AG04450 (cell line): ENCODE results near the gene CLCN2. TPM values are rescaled to one million over a fixed set of nuclear protein-coding genes. Genes with fewer than 3 reads are reported as not detected.

Experiments
- CTCF ChIA-PET: fragments of 300-600, 350-600 bp; formaldehyde crosslinking; extraction: SDS; loops from one replicate; lab custom pipeline; 2022; ENCODE audit warnings: antibody characterized with exemption, inconsistent platforms; lab: Charles Lee
- POLR2A ChIA-PET: fragments of 350-600 bp; formaldehyde crosslinking; extraction: SDS; loops from one replicate; lab custom pipeline; 2021; ENCODE audit warnings: antibody characterized with exemption, inconsistent platforms; lab: Yijun Ruan, JAX
- DNase-seq: peaks from one replicate; pipeline ENCODE4 v3.0.0-alpha.2; 2011; ENCODE audit warnings: low read depth, low spot score
- H3K27ac ChIP-seq: one replicate; pipeline ENCODE4 v1.5.1; 2012; ENCODE audit warnings: low read depth, low read length, control low read depth
- H3K27me3 ChIP-seq: one replicate; pipeline ENCODE4 v1.6.0; 2012; ENCODE audit warnings: low read length; ENCODE audit not compliant: control insufficient read depth, insufficient read depth
- H3K4me3 ChIP-seq: 2 replicates; pipeline ENCODE4 v1.5.1; 2011; ENCODE audit warnings: mild to moderate bottlenecking, low read depth, low read length, control low read depth
- H3K9me3 ChIP-seq: 2 replicates; pipeline ENCODE4 v1.5.1; 2012; ENCODE audit warnings: low read length; ENCODE audit not compliant: control insufficient read depth, insufficient read depth
- CTCF ChIP-seq: IDR thresholded peaks from 2 replicates; pipeline ENCODE4 v1.5.1; 2011; ENCODE audit warnings: low read depth, low read length, control low read depth, inconsistent platforms
- polyA plus RNA-seq: library from polyadenylated mRNA; depleted of rRNA; stranded (reverse); fragments of >200 nt; gene quantifications from 2 replicates; pipeline ENCODE4 v1.2.3, GENCODE V29; 2011

CLCN2 gene
- polyA plus RNA-seq, 1 experiment: 1.7 TPM

GRCh38 chr3:184384856-184385422, 23.5 kb upstream of the CLCN2 start:
- no peak for DNase-seq
- POLR2A ChIA-PET: no interaction called here
- Histone ChIP-seq H3K4me3 (no peak overlapping the region), H3K9me3 (no peaks in the 10 kb centered on the region; the same call in 1 of the 2 replicates), H3K27me3 (peaks cover 45% of the 10 kb centered on the region), H3K27ac (no peak overlapping the region)
- CTCF ChIA-PET: interaction anchor here (1.9 to 3.7 kb wide), 2 partner anchors 14 to 128 kb away, joined by 6 to 26 read pairs; no protein-coding TSS in a partner anchor
- no peak for TF ChIP-seq CTCF

- Histone ChIP-seq H3K27me3 (peaks cover 43% of the 10 kb centered on the region), H3K4me3 (no peak overlapping the region), H3K27ac (no peak overlapping the region), H3K9me3 (no peaks in the 10 kb centered on the region; the same call in 1 of the 2 replicates)
- ChIA-PET POLR2A (no interaction called here), CTCF (interaction anchor here (1.9 to 3.7 kb wide), 2 partner anchors 13 to 129 kb away, joined by 6 to 26 read pairs; no protein-coding TSS in a partner anchor)
- TF ChIP-seq CTCF: no peak
- DNase-seq: no peak
Measured at GRCh38 chr3:184384342-184384741, 22.9 kb upstream of the CLCN2 start.

- Histone ChIP-seq H3K27ac (no peak overlapping the region), H3K27me3 (peaks cover 51% of the 10 kb centered on the region), H3K9me3 (no peaks in the 10 kb centered on the region; the same call in 1 of the 2 replicates), H3K4me3 (no peak overlapping the region)
- TF ChIP-seq CTCF: no peak
- POLR2A ChIA-PET: interaction anchor here (0.6 kb wide), 1 partner anchor 178 kb away, joined by 3 read pairs; no protein-coding TSS in a partner anchor
- DNase-seq: no peak
- CTCF ChIA-PET: interaction anchor here (1.9 to 3.7 kb wide), 2 partner anchors 12 to 130 kb away, joined by 6 to 26 read pairs; no protein-coding TSS in a partner anchor
Measured at GRCh38 chr3:184383033-184383740, 21.8 kb upstream of the CLCN2 start.

GRCh38 chr3:184382326-184383032, 21.1 kb upstream of the CLCN2 start:
- ChIA-PET CTCF (interaction anchor here (0.6 to 2.4 kb wide), 3 partner anchors 10 to 530 kb away, joined by 4 to 24 read pairs (median 4); no protein-coding TSS in a partner anchor), POLR2A (no interaction called here)
- no peaks in the 10 kb centered on the region; the same call in 1 of the 2 replicates for H3K9me3 ChIP-seq
- H3K27ac ChIP-seq: no peak overlapping the region
- no peak for DNase-seq
- TF ChIP-seq CTCF: no peak
- no peak overlapping the region for H3K4me3 ChIP-seq
- H3K27me3 ChIP-seq: peaks cover 56% of the 10 kb centered on the region
